OCI-LY3 (cell line): ENCODE measurements around the gene ABL1.

Experiments used
- EZH2phosphoT487 ChIP-seq: fragments of 200-600 bp; shearing (Covaris generic); IDR thresholded peaks from 2 replicates; pipeline ENCODE4 v1.6.1; 2018; ENCODE audit warnings: antibody characterized with exemption, mixed run types, low read depth
- TF ChIP-seq, protein P1 (sequence below): fragments of 200-600, 300-600 bp; sonication (generic); IDR thresholded peaks from 2 replicates; pipeline ENCODE4 v1.5.1; 2014; ENCODE audit warnings: antibody characterized with exemption, low read length, low read depth

DNA sequence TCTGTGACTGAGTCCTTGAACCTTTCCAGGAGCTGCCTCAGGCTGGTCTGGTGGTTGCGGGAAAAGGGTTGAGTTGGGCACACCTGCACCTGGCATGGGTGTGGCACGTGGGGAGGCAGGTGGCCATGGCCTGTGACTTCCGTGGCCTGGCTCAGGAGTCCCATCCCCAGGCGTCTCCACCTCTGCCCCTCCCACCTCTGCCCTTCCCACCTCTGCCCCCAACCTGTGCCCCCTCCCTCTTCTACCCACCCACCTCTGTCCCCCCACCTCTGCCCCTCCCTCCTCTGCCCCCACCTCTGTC, 63.4 kb downstream of the ABL1 start:
- TF ChIP-seq, protein P1, sequence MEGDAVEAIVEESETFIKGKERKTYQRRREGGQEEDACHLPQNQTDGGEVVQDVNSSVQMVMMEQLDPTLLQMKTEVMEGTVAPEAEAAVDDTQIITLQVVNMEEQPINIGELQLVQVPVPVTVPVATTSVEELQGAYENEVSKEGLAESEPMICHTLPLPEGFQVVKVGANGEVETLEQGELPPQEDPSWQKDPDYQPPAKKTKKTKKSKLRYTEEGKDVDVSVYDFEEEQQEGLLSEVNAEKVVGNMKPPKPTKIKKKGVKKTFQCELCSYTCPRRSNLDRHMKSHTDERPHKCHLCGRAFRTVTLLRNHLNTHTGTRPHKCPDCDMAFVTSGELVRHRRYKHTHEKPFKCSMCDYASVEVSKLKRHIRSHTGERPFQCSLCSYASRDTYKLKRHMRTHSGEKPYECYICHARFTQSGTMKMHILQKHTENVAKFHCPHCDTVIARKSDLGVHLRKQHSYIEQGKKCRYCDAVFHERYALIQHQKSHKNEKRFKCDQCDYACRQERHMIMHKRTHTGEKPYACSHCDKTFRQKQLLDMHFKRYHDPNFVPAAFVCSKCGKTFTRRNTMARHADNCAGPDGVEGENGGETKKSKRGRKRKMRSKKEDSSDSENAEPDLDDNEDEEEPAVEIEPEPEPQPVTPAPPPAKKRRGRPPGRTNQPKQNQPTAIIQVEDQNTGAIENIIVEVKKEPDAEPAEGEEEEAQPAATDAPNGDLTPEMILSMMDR, result no peak
- no peak for TF ChIP-seq EZH2phosphoT487
